ENCODE data around the gene FGD2. TPM values are rescaled to one million over a fixed set of nuclear protein-coding genes. Genes with fewer than 3 reads are reported as not detected.

Gene FGD2
- total and polyA plus RNA-seq, 2 of the 8 experiments (the other 6 are each of a cell fraction or from before 2014, with no cell fraction given): 0.12 to 0.32 TPM

GRCh38 chr6:37056439-37057127 lies 51.1 kb downstream of the FGD2 start:
- FAIRE-seq: no peak
- Histone ChIP-seq H2BK5ac (ENCODE audit: low read depth, low read length) (peak overlapping the region; percentile 87), H3K4me1 (replicated peaks in 1 of 4; ENCODE audit: control insufficient read depth in 3 of 4, insufficient read depth in 4 of 4, low read length in 3 of 4) (peaks cover 4 to 37% (median 25%) of the 10 kb centered on the region in 4 experiments), H2BK120ac (replicated peaks; ENCODE audit: low read depth, low read length) (peak overlapping the region; percentile 77), H3K27me3 (replicated peaks in 1 of 4; ENCODE audit: control insufficient read depth in 3 of 4, extremely low read depth in 1 of 4, insufficient read depth in 3 of 4, low read length in 3 of 4) (no peaks in the 10 kb centered on the region), H2BK15ac (ENCODE audit: low read length) (peak overlapping the region; percentile 61; the same call in 1 of the 2 replicates), H4K91ac (replicated peaks; ENCODE audit: insufficient read length, low read length) (peak overlapping the region; percentile 92), H3K56ac (replicated peaks; ENCODE audit: insufficient read length, low read depth, low read length) (no peak overlapping the region), H3K4me3 (ENCODE audit: extremely low read depth in 1 of 4, insufficient read depth in 2 of 4, low read depth in 3 of 4, low read length in 4 of 4) (no peak overlapping the region), H3K9ac (replicated peaks in 1 of 4; ENCODE audit: extremely low read depth in 1 of 4, low read depth in 3 of 4, low read length in 3 of 4) (no peak overlapping the region), H2AK5ac (ENCODE audit: low read depth, low read length) (peak overlapping the region; percentile 75; the same call in 1 of the 2 replicates), H3K79me2 (ENCODE audit: control insufficient read depth in 1 of 2, insufficient read depth in 2 of 2, low read length in 2 of 2) (no peaks in the 10 kb centered on the region), H2BK20ac (ENCODE audit: low read length) (0 out of 2 replicates have a peak overlapping the region, but pooled peaks have one; percentile 83), H3K79me1 (ENCODE audit: low read depth, low read length) (no peaks in the 10 kb centered on the region), H2AFZ (ENCODE audit: low read length) (0 out of 2 replicates have a peak overlapping the region, but pooled peaks have one; percentile 21), H3K36me3 (ENCODE audit: control insufficient read depth in 2 of 4, insufficient read depth in 4 of 4, low read length in 3 of 4) (no peaks in the 10 kb centered on the region), H3K9me3 (ENCODE audit: insufficient read depth in 2 of 2, low read depth in 1 of 2, low read length in 1 of 2) (no peaks in the 10 kb centered on the region), H4K5ac (ENCODE audit: insufficient read length, low read depth, low read length) (peak overlapping the region; percentile 1), H3K23ac (ENCODE audit: insufficient read length) (no peak overlapping the region), H3K14ac (ENCODE audit: insufficient read length) (no peak overlapping the region), H2BK12ac (ENCODE audit: low read depth, low read length) (peak overlapping the region; percentile 93), H3K4ac (replicated peaks; ENCODE audit: insufficient read length, low read depth, low read length) (peak overlapping the region; percentile 27), H4K8ac (ENCODE audit: extremely low read depth, insufficient read depth, low read length) (peak overlapping the region; percentile 39; the same call in 1 of the 2 replicates), H4K20me1 (replicated peaks in 1 of 2; ENCODE audit: control insufficient read depth in 1 of 2, insufficient read depth in 2 of 2, low read length in 2 of 2) (no peaks in the 10 kb centered on the region), H3K18ac (ENCODE audit: extremely low read depth, low read length) (0 out of 2 replicates have a peak overlapping the region, but pooled peaks have one; percentile 62), H3K4me2 (ENCODE audit: insufficient read depth in 1 of 2, low read depth in 2 of 2, low read length in 2 of 2) (peak overlapping the region; percentile 5 to 21; a peak in 2 of 4 replicates), H3K27ac (ENCODE audit: low read depth, low read length) (no peak overlapping the region), H3K23me2 (ENCODE audit: low read depth, low read length) (no peaks in the 10 kb centered on the region)
- POLR2A ChIA-PET (ENCODE audit: partially characterized antibody): interaction anchor here (1.0 to 11.1 kb wide), 11 partner anchors 14 to 116 kb away, joined by 3 to 82 read pairs (median 3); partner anchors contain the start of gene PIM1
- DNase-seq (ENCODE audit: low read depth in 1 of 2, low spot score in 2 of 2): peak in 1 of 2 experiments; percentile 71
- CTCF ChIA-PET (ENCODE audit: partially characterized antibody): interaction anchor here (0.6 to 29.2 kb wide), 17 partner anchors 11 to 274 kb away, joined by 3 to 635 read pairs (median 5); partner anchors contain the start of gene PIM1
- 74% methylated on average over 16 of the region's 16 CpGs; no CpG with 5 or more reads in 1 of the 2 experiments for WGBS, 2 experiments (ENCODE audit: extremely low coverage in 1 of 2, insufficient coverage in 1 of 2, insufficient read length in 1 of 2, insufficient replicate concordance in 2 of 2, low coverage in 1 of 2, low lambda C conversion rate in 2 of 2, missing lambda C conversion rate in 1 of 2)
- TF ChIP-seq, protein P1, sequence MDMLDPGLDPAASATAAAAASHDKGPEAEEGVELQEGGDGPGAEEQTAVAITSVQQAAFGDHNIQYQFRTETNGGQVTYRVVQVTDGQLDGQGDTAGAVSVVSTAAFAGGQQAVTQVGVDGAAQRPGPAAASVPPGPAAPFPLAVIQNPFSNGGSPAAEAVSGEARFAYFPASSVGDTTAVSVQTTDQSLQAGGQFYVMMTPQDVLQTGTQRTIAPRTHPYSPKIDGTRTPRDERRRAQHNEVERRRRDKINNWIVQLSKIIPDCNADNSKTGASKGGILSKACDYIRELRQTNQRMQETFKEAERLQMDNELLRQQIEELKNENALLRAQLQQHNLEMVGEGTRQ (IDR thresholded peaks at IDR 0.05; ENCODE audit: low read length): no peak
- TF ChIP-seq SIX5 (IDR thresholded peaks at IDR 0.05; ENCODE audit: low read depth, low read length) (no peak), SIN3A (conservative IDR thresholded peaks at IDR 0.05 in 1 of 2, IDR thresholded peaks at IDR 0.05 in 1 of 2; ENCODE audit: low read depth in 1 of 2, low read length in 2 of 2) (no peak), SUZ12 (IDR thresholded peaks at IDR 0.05; ENCODE audit: low read length) (no peak)

Data from H1 (cell line).